Activated gamma-delta T cell (primary cell): ENCODE results near the gene LBR.
"Not testable (repeated sequence)": the region's sequence is repeated elsewhere in the genome, so short reads cannot be mapped to it uniquely, and the experiment has no call there.

Experiments
- DNase-seq: peaks from one replicate; lab custom pipeline; 2025; lab: John Stamatoyannopoulos, UW

Gene LBR

GRCh38 chr1:225422795-225423517 is 4.9 kb downstream of the LBR start:
- DNase-seq = no peak

DNA sequence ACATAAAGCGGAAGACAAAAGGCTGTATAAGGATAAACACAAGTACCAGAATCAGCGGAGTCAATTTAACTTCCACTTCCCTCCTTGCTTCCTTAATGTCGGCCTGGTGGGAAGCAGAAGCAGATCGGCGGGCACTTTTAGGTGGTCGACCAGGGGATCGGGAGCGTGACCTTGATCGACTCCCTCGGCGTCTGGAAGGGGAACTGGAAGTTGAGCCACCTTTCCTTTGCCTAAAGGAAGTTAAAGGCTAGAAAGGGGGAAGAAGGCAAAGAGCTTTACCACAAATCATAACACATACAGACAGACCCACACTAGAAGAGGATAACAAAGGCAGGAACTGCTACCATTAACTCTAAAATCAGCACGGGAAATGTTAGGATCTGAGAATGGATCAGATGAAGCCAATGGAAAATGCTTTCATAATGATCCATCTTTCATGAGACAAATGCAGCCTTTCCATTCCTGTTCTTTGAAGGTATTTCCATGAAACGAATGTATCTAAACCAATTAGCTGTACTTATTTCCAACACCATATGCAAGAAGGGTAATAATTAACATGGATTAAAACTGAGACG is 5.7 kb downstream of the LBR start:
- no peak for DNase-seq

- no peak for DNase-seq
Observed at GRCh38 chr1:225418598-225418997, 9.2 kb downstream of the LBR start.

DNA sequence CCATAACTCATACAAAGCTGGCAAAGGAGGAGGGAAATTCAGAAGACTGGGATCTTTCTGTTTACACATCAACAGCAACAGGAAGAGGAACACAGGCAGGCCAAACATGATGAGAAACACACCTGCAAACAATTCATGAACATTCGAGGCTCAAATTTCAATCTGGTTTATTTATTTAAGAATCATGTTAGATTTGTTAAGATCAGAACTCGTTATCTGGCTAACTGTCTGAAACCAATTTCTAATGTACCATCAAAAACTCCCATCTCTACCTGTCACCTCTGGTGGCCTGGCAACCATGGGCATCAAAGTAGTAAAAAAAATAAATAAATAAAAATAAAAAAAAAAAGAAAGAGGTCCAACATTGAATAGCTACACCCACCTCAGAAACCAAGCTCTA is 9.8 kb downstream of the LBR start:
- DNase-seq = no peak

GRCh38 chr1:225415967-225416745 is 11.7 kb downstream of the LBR start:
- DNase-seq = no peak

- DNase-seq = no peak
Observed at GRCh38 chr1:225415307-225415706, 12.5 kb downstream of the LBR start.

DNA sequence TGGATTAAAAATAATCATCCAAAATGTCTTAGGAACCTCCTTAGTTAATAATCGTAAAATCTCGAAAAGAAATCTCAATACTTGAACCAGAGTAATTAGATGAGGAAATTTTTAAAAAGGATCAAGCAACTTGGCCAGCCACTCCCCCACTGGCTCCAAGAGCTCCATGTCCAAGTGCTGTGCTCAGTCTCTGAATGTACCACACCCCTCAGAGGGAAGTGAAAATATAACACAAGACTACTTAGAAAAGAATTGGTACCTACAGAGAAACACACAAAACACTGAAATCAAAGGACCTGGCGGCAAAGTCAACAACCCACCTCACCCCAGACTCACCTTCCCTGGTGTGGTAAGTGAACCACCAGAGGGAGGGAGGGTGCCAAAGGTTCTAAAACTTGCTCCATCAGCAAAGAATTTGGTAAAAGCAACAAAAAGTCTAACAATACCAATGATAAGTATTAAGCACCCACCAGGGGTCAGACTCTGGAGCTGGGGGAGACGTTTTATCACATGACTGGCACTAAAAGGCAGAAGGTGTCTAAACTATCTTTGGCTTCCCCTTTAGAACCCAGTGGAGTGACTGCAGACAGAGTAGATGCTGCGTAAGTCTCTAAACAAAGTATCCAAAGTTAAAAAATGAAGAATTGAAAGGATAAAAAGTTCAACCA is 14.0 kb downstream of the LBR start:
- DNase-seq = no peak

DNA sequence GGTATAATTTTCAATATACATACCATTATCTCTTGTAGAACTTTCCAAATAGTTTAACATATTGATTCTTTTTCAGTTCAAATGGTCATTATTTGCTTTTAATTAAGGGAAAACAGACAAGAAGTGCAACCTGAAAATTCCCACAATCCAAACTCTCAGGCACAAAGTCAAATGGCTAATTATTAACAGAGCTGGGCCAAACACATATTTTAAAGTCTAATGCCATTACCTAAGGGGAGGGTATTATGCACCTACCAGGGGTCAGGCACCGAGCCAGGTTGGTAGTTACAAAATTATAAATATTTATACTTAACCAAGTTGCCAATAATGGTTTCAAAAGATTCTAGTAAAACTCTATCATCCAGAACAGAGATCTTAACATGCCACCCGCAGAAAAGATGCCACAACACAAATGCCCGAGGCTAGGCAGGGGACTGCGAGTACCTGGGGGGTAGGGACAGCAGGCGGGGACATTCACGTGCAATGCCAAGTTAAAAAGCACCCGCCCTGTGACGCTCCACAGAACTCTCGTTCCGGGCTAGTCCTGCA is 15.0 kb downstream of the LBR start:
- no peak for DNase-seq

DNA sequence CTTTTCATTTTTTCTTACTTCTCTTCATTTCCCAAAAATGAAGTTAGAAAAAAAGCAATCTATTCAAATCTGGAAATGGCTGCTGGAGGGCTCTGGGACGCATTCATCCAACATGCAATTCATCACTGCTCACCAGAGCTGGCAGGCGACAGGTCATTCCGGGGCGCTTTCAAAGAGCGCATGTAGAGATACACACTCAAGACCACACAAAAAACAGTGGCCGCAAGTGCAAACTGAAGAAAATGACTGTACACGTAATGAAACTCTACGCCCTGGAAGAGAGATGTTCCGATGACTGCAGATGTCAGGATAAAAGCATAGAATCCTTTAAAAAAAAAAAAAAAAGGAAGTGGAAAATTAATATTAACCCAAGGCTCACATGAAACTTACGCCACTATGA is 15.5 kb downstream of the LBR start:
- DNase-seq = no peak

GRCh38 chr1:225410036-225410435 is 17.8 kb downstream of the LBR start:
- DNase-seq = no peak

DNA sequence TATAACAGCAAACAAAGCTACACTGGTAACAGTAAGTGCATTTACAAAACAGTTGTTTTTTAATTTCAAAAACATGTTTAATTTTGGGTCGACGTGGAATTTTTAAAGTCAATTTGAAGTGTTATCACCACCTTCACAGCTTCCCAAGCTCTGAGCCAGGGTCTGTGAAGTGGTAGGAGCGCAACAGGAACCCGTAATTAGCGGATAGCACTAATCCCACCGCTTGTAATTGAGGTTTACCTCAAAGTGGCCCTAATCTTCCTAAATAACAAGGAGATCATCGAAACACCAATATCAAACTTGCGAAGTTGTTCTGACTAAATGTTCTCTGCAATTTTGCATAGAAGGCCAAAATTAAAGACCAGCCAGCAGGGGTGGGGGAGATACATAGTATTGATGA is 18.8 kb downstream of the LBR start:
- no peak for DNase-seq

DNA sequence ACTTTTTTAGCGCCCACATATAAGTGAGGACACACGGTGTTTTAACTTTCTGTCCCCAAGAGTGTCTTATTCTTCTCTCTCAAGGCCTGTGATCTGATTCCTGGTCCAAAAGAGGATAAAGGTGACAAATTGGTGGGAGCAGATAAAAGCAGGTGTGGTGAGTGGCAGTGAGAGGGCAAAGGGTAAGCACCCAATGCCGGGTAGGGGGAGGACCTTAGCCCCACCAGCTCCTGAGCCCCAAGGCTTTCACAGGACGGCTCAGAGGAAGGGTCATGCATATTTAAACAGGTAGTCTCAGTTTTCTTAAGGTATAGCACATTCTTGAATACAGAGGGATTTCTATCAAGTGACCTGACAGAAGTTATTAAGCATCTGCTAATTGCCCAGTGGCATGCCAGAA is 19.6 kb downstream of the LBR start:
- no peak for DNase-seq

GRCh38 chr1:225407755-225408154 is 20.1 kb downstream of the LBR start:
- DNase-seq = no peak

DNA sequence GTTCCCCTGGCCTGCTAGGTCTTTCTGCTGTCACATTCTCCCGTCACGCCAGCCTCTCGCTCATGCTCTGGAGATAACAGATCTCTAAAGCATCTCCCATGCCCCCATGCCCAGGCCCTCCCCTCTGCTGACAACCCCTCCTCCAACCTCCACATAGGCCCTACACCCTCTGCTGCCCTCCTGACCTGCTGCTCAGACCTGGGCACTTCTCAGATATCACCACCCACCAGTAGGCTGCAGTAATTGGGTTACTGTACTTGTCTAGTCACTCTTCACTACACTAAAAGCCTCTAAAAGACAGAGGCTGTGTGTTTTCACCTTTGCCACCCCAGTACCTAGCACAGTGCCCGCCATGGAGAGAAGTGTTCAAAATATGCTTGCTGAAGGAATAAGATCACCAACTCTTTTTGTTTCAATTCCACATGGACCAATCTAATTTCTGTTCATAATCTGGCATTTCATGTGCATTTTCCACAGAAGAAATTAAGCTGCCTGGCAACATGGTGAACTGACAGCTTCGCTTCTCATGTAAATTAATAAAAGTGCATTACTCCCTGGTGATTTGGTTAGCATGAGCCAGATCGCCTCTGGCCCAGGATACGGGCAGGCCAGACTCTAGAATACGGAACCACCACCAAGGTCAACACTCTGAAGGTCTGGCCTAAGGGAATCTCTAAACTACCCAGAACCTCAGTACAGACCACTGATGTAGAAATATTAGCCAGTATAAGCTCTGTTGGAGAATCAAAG is 20.7 kb downstream of the LBR start:
- no peak for DNase-seq

GRCh38 chr1:225400968-225401367 is 26.9 kb downstream of the LBR start:
- no peak for DNase-seq

GRCh38 chr1:225396357-225396756 is 31.5 kb downstream of the LBR start:
- DNase-seq = no peak

DNA sequence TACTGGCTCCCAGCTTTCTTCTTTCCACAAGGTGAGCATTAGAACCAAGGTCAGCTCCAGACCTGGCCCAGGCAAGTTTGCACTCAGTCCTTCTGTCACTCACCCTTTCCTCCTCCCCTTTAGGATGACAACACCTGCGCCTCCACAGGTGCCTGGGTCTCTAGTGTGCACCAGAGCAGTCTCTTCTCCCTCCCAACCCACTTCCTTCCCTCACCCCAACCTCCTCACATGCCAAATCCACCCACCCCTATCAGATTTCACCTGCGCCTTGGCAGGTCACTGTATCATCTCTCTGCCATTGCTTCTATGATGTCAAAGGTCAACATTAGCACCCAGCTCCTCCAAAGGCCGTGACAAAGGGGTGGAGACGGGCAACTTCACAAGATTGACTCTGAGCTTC is 38.0 kb downstream of the LBR start:
- no peak for DNase-seq

GRCh38 chr1:225388372-225388771 is 39.5 kb downstream of the LBR start:
- no peak for DNase-seq

DNA sequence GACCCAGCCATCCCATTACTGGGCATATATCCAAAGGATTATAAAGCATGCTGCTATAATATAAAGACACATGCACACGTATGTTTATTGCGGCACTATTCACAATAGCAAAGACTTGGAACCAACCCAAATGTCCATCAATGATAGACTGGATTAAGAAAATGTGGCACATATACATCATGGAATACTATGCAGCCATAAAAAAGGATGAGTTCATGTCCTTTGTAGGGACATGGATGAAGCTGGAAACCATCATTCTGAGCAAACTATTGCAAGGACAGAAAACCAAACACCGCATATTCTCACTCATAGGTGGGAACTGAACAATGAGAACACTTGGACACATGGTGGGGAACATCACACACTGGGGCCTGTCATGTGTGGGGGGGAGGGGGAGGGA is 41.0 kb downstream of the LBR start:
- DNase-seq = not testable (repeated sequence)

DNA sequence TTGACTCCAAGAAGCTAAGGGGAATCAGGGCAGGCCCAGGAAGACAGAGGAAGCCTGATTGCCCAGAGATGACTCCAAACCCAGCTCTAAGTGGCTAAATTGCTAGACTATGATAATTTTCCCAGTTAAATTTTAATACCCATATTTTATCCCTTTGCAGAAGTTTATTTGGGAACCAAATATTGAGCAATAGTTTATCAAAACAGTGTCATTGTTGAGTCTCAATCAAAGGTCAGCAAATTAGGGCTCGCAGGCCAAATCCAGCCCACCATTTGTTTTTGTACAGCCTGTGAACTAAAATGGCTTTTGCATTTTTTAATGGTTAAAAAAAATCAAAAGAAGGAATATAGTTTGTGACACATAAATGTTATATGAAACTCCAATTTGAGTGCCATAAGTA is 47.1 kb downstream of the LBR start:
- DNase-seq = no peak

DNA sequence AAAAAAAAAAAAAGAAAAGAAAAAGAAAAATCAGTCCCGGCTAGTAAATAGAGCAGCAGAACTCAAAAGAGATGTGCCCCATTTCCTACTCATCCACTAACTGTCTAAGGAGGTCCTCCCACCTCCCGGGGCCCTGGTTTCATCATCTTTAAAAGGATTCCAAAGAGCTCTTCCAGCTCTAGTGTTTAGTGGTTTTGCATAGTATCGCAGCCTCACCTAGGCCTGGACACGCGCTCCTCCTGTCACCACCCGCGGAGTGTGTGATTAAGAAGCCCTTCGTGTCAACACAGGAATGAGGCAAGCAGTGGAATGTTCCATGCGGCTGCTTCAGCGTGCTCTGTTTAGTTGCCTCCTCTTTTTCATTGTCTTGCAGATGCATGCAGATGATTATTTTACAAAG is 49.0 kb downstream of the LBR start:
- DNase-seq = no peak

DNA sequence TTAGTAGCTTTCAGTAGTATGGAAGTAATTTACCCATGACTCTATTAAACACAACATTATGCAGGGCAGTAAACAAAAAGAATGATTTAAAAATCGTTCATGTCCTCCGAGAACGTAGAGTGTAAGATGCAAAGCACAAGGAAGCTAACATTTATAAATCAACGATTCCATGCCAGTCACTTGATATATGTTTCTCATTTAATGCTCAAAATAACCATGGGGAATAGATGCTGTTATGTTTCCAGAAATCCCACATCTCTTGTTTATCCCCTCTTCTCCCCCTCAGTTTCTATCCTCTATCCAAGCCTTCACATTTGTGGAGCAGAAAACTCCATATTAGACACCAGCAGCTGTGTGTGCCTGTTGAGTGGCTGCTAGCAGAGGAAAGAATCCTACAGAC is 52.8 kb downstream of the LBR start:
- no peak for DNase-seq
